8988T (cell line): ENCODE results near the gene SNHG17.
"Not testable (repeated sequence)": the region's sequence is repeated elsewhere in the genome, so short reads cannot be mapped to it uniquely, and the experiment has no call there.

Experiments used
- DNase-seq: peaks from one replicate; pipeline ENCODE4 v3.0.0; 2011

The SNHG17 gene

DNA sequence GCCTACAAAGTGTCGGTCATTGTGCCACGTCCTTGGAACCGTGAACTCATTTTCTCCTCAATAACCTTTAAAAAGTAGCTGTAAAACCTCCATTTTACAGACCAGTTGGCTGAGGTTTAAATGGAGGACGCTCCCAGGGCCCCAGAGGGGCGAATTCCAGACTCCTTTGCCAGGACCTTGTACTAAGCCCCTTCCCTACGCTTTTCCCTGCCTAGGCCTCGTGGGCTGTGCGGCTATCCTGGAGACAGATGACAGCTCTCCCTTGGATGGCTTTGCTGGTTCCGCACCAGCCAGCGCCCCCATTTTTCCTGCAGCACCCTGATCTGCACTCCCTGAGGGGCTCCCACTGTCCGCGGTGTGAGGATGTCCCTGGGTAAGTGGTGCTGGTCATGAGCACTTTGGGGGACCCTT lies 12.1 kb upstream of the SNHG17 start:
- no peak for DNase-seq

DNA sequence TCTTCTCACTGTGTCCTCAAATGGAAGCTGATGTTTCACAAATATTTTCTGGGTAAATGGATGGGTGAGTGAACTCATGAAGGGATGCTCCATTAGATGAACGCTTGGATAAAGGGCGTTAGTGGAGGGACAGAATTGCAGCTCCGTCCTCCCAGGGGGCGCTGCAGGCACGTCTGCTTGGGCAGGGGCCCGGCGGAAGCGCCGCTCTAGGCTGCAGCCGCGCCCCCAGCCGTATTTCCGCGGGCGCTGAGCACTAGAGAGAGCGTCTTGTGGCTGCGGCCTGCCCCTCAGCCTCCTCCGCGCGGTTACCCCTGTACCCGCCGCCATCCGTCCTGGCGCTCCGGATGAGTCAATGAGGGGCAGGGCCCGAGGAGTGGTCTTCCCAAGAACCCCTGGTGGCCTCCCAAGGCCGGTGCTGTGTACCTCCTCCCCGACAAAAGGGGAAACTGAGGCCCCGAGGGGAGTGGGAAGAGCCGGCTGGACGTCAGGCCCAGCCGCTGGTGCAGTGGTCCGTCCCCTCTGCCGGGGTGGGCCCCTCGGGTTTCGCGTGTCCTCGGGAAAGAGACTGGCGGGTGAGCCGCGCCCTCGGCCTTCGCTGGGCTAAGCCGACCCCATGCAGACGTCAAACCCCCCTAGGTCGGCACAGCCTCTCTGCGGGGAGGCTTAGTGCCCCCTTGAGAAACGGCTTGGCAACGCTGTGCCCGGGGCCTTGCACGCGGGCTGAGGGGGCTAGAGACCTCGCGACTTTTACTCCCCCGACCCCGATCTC lies 11.5 kb upstream of the SNHG17 start:
- peak; percentile 77 for DNase-seq

DNA sequence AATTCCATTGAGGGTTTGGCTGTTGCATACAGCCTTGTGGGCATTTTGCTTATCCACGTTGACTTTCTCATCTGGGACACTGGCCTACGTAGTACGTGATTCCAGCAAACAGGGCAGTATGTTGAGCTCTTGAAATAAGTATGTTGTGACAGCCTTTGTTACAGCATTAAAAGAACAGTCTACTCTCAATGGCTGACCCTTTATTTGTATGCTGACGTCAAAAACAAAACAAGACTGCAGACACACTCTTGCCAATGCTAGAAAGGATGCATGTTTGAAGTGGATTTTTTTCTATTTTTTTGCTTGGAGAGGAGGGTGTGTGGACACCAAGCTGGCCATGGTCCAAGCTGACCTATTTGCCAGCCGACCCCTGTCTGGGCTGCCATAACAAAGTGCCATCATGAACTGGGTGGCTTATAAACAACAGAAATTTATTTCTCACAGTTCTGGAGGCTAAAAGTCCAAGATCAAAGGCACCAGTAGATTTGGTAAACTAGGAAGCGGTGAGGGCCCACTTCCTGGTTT lies 10.8 kb upstream of the SNHG17 start:
- no peak for DNase-seq

DNA sequence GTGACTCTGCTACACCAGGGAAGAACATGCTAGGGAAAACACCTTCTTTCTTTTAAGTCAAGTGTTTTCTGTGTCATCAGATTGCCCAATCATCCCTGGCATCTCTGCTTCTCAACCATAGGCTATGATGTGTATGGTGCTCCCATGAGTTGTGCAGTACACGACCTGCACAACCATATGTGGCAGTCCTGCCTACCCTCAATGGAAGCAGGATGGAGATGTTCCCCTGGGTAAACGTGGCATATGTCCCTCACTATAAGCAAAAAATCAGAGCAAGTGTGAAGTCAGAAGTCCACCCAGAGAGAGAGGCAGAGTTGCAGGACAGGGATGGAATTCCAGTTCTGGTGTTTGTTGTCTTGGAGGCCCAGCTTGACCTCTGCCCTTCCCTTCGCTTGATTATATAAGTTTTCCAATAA lies 10.3 kb upstream of the SNHG17 start:
- no peak for DNase-seq

DNA sequence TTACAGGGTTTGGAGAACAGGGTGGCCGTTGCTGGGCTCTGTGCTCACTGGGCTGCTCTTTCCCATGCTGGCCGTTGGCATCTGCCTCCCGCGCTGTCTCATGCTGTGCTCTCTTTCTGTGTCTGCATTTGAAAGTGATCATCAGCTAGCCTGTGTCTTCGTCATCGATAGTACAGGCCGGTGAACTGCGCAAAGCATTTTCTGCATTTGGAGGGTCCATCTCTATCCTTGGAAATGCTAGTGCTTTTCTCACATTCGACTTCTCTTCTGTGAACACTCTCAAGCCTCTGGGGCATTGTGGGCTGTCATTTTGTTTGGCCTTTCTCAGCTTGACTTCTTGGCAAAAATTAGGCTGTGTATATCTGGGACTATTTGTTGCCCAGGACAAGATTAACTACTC lies 6.8 kb upstream of the SNHG17 start:
- DNase-seq = no peak

DNA sequence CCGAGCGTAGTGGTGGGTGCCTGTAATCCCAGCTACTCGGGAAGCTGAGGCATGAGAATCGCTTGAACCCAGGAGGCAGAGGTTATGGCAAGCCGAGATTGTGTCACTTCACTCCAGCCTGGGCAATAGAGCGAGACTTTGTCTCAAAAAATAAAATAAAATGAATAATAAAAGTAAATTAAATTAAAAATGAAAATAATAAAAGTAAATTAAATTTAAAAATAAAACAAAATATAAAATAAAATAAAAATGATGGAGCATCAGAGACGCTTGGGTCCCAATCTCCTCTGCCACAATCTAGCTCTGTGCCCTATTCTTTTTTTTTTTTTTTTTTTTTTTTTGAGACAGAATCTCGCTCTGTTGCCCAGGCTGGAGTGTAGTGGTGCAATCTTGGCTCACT lies 6.0 kb upstream of the SNHG17 start:
- not testable (repeated sequence) for DNase-seq

DNA sequence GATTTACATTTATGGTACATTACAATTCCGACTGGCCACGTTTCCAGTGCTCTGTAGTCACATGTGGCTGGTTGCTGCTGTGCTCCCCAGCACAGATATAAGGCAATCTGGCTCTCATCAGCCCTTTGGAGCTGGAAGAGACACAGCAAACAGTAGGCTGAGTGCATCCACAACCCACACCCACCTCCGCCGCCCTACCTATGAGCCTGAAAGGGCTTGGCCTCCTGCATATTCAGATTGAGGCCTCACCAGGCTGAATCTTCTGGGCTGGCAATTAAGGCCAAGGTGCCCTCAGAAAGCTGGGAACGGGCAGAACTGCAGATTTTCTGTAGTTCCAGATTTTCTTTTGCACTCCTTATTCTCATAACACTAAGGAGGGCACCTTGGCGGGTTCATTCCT lies 2.7 kb upstream of the SNHG17 start:
- DNase-seq = no peak

DNA sequence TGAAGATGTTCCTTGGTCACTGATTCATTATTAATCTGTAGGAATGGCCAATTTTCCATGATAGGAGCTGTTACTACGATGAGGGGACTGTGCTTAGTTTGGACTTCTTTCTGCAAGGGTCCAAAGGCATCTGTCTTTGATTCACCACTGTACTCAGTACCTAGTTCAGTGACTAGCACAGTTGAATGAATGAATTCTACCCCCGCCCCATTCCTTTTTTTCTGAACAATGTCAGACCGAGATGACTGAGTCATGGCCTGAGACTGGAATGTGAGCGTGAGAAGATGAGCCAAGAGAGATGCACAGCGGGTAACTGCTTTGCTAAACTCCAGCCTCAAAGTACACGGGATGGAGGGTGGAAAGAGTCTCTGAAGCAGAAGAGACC lies 419 bp upstream of the SNHG17 start:
- DNase-seq = no peak

DNA sequence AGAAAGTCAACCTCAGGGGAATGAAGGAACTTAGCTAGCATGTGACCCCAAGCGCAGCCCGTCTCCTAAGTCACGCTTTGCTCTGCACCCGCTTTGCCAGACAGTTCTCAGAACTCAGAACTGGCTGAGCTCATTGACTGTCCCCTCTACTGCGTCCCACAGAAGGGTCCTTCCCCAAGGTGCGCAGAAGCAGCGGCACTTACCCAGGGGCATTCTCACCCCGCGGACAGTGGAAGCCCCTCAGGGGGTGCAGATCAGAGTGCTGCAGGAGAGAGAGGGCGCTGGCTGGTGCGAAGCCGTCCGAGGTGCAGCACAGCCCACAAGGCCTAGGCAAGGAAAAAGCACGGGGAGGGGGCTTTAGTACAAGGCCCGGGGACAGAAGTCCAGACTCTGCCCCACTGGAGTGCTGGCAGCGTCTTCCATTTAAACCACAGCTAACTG lies 807 bp downstream of the SNHG17 start:
- no peak for DNase-seq

DNA sequence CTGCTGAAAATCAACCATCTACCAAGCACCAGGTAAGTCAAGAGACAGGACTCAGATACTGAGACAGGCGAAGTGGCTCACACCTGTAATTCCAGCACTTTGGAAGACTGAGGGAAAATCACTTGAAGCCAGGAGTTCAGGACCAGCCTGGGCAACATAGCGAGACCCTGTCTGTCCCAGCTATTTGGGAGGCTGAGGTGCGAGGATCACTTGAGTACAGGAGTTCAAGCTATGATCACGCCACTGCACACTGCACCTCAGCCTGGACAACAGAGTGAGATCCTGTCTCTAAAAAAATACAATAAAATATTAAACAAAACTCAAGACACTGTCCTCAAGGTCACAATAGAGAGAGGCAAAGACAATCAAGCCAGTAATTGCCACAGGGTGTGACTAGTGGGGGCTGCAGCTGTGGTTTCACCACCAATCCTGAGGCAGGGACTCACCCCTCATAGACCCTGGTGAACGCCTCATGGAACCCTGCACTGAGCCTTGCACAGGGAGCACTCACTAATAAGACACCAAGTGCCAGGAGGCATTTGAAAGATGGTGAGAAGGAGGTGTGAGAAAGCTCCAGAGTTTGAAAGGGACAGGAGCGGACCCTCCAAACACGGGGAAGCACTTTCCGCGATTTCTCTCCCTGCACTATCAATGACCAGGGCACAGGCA lies 1.7 kb downstream of the SNHG17 start:
- no peak for DNase-seq

DNA sequence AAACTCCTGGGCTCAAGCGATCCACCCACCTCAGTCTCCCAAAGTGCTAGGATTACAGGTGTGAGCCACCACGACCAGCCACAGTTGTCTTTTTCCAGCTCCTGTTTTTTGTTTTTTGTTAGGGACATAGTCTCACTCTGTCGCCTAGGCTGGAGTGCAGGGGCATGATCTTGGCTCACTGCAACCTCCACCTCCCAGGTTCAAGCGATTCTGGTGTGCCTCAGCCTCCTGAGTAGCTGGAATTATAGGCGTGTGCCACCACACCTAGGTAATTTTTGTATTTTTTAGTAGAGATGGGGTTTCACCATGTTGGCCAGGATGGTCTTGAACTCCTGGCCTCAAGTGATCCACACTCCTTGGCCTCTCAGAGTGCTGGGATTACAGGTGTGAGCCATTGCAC lies 2.3 kb downstream of the SNHG17 start:
- DNase-seq = not testable (repeated sequence)

DNA sequence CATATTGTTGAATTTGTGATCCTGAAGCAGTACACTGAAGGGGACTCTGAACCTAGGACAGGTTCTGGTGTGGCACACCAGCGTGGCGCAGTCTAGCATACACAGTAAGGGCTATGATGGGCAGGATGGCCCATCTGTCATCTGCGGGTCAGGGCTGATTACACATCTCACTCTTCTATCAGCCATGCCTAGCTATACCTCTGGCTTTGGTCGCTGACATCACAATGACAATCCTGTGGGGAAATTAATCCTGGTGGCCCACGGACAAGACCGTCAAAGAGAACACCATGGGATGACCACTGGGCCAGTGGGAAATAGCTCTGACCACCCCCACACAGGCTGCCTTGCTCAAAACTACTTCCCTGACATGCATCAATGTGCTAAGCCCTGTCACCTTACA lies 2.8 kb downstream of the SNHG17 start:
- DNase-seq = no peak

DNA sequence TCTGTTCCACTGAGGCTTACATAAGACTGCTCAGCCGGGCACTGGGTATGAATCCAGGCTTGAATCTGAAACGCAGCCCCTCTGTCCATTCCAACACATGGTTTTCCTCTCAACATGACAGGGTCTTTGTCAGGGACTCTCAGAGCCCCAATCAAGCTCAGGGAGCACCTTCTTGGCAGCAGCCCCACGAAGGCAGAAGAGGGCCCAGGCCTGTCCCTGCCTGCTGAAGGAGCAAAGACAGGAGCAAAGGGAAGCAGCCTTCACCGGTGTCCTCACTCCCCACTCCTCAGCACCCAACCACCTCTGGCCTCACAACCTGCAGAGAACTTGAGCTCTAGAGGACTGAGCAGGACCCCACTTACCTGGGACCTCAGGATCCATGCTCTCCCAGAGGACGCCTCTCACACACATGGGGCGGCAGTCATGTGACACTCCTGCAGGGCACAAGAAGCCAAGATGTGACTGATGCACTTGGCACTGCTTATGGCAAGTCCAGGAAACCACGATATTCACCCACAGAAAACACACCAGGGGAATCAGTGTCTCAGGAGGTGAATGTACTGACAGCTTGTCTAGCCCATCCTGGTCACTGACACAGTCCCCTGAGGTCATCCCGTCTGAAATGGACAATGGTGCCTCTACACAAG lies 4.3 kb downstream of the SNHG17 start:
- no peak for DNase-seq

DNA sequence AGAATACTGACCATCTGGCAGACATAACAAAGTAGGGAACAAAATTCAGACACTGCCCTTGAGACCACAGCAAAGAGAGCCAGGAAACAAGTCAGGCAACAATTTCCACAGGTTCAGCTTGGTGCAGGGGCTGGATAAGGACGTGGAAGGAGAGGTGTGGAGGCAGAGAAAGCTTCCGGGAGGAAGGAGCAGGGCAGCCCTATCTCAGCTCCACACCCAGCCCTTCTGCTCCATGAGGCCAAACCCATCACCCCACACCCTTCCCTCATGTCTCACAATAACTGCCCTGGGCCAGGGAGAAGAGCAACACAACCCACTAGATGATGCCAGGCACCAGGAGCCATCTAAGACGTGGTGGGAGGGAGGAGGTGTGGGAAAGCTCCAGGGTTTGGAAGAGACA lies 5.8 kb downstream of the SNHG17 start:
- DNase-seq = no peak

DNA sequence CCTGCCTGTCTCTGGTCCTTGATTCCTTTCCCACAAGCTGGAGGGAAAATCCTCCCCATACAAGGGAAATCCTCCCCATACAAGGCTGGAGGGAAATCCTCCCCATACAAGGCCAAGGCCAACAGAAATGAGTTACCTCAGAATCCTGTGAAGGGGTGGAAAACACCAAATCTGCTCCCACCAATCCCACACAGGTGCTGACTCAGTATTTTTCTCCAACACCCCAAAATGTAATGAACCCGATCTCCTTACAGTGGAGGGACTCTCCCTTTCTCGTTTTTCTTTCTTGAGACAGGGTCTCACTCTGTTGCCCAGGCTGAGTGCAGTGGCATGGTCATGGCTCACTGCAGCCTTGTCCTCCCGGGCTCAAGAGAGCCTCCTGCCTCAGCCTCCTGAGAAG lies 6.3 kb downstream of the SNHG17 start:
- DNase-seq = no peak

DNA sequence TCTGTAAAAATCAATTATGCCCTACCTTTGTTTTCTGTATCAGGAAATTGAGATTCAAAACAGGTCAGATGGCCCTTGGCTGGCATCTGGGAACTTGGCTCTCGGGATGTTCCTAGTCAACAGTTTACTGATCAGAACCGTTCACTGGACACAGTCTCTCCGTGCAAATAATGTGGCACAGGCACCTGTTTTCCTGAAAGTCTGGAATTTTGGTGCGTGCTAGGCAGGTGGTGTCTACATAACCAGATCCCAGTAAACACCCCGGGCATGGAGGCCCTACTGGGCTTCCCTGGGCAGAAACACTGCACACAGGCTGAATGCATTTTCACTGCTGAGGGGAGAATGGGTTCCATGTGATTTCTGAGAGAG lies 7.5 kb downstream of the SNHG17 start:
- no peak for DNase-seq

DNA sequence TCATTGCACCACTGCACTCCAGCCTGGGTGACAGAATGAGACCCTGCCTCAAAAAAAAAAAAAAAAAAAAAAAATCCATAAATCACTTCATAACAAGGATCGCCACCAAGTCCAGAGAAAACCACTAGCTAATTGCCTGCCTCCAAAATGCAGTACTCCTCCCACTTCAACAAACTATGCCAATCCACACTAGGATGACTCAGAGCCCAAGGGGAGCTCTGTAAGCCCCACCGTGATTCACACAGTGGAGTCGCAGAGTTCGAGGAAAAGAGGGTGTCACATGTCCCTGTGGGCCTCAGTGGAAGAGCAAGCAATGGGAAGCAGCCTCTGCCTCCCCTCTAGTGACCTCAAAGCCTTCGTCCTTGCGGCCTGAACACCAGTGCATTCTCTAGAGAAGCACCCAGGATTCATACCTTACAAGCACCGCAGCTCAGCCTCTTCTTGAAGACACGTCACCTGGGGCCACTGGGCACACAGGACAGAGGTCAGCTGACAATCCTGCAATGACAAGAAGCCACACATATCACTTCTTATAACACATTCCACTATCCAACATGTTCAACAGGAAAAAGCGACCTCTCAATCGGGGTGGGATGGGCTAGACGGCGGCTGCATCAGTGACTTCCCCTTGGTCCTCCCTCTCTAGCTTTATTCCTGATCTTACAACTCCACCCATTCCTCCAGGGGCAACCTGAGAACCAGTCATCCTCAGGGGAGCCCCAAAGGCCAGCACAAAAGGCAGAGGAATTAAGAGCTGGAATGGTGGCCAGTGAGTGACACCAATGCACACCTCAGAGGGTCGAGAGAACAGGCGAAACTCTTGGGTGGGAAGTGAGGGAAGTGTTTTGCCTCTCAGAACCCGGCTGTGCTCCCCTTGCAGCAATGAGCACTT lies 8.9 kb downstream of the SNHG17 start:
- no peak for DNase-seq

DNA sequence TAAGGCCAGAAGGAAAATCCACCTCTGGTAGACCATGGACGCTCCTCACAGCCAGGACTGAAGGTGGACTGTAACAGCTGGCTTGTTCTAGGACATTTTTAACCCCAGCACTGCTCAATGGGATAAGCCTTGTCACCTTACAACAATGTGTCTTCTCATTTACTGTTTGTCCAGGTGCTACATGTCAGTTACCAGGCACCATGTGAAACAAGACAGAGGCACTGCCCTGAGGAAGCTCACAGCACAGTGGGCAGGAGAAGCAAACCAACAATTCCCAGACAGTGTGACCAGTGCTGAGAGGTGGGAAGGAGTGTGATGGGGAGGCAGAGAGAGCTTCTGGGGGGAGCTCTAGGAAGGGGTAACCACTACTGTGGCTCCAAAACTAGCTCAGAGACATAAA lies 10.7 kb downstream of the SNHG17 start:
- no peak for DNase-seq

DNA sequence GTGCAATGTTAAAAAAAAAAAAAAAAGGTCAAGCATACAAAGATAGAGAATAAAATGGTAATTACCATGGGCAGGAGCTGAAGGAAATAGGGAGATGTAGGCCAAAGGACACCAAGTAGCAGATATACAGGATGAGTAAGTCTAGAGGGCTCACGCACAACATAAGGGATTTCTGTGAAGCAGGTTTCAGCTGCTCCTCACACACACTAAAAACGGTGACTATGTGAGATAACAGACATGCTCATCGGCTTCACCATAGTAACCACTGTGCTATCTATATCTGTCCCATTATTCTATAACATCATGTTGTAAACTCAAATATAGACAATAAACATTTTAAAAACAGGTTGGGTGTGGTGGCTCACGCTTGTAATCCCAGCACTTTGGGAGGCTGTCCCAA lies 11.6 kb downstream of the SNHG17 start:
- DNase-seq = no peak

DNA sequence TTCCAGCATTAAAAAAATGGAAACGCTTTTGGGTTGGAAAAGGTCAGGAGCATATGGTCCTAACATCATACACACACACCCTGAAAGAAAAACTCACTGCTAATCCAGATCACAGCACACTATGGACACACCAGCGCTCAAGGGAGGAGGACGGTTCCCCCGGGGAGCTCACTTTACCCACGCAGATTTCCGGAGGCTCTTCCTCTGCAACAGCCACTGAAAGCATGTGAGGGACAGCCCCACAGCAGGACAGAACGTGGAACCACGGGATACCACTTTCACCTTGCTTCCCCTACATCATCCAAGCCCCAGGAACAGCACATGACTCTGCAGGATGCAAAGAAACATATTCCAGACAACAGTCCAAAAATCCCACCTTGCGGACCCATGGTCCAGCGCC lies 13.2 kb downstream of the SNHG17 start:
- no peak for DNase-seq

DNA sequence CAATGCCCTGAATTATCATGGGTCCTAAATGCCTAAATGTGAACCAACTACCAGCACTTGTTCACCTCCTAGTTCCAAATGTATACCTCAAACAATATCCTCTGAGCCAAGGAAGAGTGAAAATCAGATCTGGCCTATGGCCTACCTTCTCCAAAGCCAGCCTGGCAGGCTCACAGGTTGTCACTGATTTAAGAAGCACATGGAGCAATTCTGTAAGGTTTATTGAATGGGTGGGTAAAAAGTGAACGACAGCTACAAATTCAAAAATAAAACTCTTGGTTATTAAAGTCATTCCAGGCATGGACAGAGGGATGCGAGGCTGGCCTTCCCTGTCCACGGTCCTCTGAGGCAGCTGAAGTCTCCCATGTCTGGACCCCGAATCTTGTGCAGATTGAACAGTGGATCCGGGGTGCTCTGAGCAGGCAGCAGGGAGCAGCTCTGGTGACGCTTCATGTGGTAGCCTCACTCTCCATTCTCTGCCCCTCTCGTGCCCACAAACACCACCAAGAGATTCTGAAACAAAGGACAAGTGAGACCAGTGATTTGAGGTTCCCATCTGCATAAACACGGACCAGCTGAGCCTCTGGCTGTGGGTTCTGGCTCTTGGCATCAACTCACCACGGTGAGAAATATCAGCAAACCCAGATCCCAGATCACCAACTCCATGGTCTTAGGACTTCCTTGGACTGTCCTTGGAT lies 14.6 kb downstream of the SNHG17 start:
- DNase-seq = no peak

DNA sequence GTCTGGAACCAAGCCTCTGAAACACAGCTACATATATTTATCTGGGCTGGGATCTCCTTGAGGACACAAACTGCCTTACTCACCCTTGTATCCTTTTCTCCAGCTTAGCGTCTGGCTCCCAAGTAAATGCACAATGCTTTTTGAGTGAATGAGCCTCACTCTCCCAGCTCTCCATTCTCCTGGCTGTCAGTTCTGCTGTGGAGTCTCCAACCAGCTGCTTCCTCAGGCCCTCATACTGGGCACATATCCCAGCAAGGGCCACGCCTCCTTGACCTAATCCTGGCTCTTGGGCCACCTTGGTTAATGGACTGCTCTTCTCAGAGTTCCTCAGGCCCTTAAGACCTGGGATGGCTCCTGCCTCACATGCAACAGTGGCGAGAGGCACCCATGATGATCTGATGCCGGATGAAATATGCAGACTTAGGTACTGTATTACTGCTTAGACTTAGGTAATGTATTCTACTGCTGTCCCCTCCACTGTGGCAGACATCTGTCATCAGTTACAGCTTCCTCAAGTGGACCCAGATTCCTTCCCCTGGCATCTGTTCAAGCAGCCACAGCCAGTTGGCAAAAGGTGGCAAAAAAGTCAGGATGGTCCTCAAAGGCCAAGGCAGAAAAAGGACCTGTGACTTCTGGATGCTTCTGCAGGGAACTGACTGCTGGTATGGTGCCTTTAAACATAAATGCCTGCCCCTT lies 16.5 kb downstream of the SNHG17 start:
- no peak for DNase-seq
